GM20000 (cell line): Measurements from ENCODE around the gene NUP54.
A peak's percentile ranks its signal among the peaks of the same experiment; 100 is the strongest.

Experiments used
- DNase-seq: peaks from one replicate; pipeline ENCODE4 v3.0.0; 2012; ENCODE audit warnings: low spot score
- CTCF ChIP-seq: IDR thresholded peaks from 2 replicates; pipeline ENCODE4 v1.5.1; 2012; ENCODE audit warnings: mild to moderate bottlenecking, control low read depth; ENCODE audit errors: extremely low read depth, missing control alignments

NUP54 gene

DNA sequence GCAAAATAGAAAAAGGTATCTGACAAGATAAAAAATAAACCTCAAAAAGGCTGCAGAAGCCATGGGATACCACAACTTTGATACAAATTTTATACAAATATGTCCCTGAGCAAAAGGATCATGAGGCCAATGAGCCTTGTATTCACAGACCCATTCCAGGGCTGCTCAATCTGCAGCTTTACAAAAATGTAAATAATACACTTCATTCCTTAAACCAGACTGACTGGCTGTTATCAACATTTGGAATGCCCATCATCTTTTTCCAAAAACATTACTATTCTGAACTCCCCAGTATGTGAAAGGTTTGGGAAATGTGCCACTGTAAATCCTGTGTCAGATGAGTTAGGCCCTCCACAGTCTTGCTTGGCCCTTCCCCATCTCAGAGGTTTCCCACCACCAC is 40.0 kb upstream of the NUP54 start:
- no peak for TF ChIP-seq CTCF
- DNase-seq, result no peak

DNA sequence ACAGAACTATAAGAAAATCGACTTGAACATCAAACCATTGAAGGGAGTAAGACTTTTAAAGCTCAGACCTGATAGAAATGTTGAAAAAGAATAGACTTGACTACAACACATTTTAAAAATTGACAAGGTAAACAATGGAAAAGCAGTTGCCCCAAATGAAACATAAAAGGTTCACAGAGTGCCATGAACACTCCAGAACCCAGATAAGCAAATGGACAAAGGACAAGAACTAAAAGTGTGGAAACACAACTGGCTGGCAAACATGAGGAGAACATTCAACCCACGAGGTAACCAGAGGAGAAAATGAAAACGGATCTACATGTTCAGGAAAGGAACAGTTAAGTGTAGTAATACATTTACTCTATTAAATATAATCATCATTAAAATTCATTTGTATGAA is 39.0 kb upstream of the NUP54 start:
- no peak for TF ChIP-seq CTCF
- no peak for DNase-seq

- TF ChIP-seq CTCF, result no peak
- DNase-seq, result no peak
Observed at GRCh38 chr4:76182463-76182862, 34.3 kb upstream of the NUP54 start.

- peak; percentile 72 for TF ChIP-seq CTCF
- DNase-seq, result peak; percentile 74
Observed at GRCh38 chr4:76179398-76180318, 31.5 kb upstream of the NUP54 start.

DNA sequence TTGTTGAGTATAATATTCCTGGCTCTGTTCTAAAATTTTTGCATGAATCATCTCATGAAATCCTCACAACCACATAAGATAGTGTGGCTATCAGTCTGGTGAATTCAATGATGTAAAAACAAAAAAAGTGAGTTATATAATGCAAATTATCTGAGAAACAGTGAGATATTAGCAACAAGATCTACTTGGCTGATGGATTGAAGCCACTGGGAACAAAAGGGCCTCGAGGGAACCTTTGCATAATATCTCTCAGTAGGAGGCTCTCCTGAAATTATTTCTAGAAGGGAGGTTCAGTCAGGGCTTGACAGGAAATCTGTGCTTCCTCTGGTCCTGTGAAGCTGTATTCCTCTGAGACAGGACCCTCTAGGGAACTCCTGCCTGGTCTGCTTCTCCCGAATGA is 30.1 kb upstream of the NUP54 start:
- no peak for TF ChIP-seq CTCF
- DNase-seq, result no peak

GRCh38 chr4:76177709-76178108 is 29.5 kb upstream of the NUP54 start:
- no peak for DNase-seq
- no peak for TF ChIP-seq CTCF

GRCh38 chr4:76175336-76175735 is 27.1 kb upstream of the NUP54 start:
- no peak for DNase-seq
- no peak for TF ChIP-seq CTCF
